GM19099 (cell line): ENCODE measurements around the gene RAB17.

Experiments used
- POLR2A ChIP-seq: IDR thresholded peaks from 3 replicates; pipeline ENCODE4 v1.6.1; 2011; ENCODE audit warnings: low read depth; ENCODE audit not compliant: insufficient read length; ENCODE audit errors: extremely low read depth

RAB17 gene

DNA sequence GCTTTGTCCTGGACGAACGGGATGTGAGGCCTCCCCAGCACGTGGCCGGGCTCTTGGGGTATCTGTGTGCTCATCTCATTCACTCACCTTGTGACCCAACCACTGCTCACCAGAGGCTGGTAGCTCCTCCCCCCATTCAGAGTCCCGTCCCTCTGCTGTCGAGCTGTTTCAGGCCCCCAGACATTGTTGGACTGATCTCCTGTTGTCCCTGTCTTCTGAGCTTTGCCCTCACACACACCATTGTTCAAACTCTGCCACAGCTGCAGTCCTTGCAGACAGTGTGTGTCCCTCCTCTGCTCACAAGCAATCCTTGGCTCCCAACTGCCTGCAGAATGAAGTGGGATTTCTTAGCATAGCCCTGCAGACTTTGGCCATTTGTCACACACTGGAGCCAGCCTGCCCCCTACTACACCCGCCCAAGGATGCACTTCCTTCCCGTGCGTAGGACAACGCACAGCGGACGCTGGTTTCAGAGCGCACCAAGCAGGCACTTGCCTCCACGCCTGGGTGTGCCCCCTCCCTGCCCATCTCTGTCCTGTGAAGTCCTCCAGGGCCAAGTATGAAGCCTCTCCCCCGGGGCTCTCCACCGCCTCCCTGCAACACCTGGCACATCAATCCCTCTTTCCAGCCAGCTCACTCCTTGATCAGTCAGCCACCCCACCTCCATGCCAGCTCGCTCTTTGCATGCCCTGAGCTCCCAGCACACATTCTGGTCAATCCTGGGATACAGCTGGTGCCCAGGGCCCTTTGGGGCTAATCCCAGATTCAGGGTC, 40.7 kb downstream of the RAB17 start:
- TF ChIP-seq POLR2A, result no peak

DNA sequence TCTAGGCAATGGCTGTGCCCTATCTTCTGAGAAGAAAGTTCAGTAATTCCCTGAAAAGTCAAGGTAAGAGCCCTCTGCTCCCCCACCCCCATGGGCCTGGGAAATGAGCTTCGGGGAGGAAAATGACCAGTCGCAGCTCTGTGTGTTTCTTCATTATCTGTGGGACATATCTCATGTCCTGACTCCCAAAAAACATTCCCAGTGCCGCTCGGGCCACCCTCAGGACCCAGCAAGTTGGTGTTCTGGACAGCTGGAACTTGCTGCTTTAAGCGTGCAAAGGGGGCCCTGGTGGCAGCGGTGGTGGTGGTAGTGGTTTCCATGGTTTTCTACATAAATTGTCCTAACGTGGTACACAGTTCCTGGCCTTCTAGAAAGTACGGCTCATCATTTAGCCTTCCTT, 41.3 kb downstream of the RAB17 start:
- TF ChIP-seq POLR2A, result no peak

DNA sequence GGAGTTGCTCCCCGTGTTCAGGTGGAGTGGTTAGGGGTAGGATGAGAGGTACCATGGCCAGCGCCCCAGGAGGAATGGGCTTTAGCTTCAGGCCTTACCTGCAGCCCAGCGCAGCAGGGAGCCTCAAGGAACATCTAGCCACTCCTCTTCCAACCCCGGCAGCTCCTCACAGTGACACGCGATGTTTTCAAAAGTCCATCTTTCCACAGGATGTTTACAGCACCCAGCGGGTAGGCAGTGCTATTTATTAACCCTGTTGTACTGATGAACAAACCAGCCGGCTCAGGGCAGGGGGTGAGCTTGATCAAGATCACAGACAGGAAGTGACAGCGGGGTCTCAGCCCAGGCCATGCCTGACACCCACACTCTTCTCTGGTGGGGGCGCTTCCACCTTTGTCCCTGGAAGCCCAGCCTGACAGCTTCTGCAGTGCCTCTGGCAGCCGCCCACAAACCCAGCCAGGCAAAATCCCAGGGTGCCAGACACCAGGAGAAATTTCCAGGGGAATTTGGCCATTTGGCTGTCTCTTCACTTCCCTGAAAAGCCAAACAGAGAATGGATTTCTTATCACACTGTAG, 42.6 kb downstream of the RAB17 start:
- no peak for TF ChIP-seq POLR2A

DNA sequence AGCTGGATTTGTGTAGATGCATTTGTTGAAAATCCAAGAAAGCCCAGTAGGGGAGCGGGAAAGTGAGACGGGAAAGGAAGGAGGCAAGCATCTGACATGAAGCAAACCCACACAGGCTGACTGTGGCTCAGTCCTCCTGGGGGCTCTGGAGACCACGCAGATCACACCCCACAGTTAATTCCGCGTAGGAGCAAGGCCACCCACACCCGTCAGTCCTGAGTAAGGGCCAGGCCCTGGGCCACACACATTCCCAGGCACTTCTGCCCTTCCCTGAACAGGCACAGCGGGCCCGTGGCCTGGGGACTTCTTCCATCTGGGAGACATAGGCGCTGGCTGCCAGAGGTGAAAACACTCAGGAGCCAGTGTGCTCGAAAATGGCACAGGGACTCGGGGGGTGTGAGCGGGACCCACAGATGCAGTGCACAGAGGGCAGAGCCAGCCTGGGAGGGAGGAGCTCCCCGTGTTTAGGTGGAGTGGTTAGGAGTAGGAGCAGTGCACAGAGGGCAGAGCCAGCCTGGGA, 43.6 kb downstream of the RAB17 start:
- no peak for TF ChIP-seq POLR2A

DNA sequence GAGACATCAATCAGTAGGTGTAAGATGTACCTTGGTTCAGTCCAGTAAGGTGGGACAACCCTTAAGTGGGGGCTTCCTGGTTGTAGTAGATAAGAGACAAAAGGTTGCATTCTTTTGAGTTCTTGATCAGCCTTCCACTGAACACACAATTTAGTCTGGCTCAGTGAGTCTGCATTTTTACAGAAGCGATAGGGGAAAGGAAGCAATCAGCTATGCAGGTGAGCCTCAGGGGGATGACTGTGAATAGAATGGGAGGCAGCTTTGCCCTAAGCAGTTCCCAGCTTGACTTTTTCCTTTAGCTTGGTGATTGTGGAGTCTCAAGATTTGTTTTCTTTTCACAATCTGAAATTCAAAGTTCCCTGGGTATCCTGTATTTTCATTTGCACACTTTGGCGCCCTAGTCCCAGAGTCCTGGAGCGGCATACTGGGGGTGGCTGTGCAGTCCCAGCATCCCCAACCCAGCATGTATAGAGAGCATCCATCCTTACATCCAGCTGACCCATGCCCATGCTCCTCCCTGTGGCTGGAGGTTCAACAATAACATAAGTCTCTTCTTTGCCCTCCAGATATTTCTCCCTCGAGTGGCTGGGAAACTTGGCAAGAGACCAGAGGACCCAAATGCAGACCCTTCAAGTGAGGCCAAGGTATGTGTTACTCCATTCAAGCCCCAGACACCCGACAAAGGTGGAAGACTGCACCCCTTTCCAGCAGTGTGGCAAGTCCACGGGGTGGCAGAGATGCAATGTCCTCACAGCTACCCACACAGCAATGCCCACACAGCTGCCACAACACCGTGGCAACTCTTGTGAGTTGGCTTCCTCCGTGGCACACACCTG, 44.3 kb downstream of the RAB17 start:
- TF ChIP-seq POLR2A, result no peak

DNA sequence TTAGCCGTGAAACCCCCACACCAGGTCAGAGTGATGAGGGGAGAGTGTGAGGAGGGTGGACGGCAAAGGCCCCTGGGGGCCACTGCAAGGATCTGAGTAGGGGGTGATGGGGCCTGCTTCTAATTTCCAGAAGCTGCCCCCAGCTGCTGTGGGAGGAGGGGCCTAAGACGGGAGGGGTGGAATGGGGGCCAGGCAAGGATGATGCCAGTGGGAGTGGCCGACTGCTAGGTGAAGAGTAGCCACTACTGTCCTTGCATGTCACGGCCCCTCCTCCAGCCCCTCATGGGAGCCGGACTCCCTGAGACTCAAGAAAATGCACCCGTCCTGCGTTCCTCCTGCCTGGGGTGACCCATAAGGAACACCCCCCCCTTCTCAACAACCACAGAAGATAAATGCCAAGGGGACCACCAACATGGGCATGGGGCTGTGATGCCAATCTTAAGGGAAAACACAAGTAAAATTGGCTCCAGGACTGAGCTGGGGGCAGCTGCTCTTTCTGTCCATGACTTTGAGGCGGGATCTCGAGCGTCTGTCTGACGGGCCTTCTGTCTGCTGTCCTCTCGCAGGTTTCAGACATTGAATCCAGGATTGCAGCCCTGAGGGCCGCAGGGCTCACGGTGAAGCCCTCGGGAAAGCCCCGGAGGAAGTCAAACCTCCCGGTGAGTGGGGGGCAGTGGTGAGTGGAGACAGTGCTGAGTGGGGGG, 48.4 kb downstream of the RAB17 start:
- TF ChIP-seq POLR2A, result no peak

DNA sequence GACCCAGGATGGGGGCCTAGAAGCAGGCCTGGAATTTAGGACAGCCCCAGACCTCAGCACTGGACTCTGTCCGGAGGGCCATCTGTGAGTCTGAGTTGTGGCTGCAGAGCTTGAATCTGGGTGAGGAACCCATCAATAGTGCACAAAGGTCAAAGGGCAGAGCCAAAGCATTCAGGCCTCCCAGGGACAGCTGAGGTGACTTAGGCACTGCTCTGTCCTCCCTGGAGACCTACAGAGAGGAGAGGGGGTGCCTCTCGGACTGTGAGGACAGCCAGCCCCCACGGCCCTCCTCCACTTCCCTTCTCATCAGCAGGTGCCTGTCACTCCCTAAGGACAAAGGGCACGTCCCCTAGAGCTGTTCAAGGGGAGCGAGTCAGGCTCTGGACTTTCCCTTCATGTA, 49.3 kb downstream of the RAB17 start:
- TF ChIP-seq POLR2A, result no peak

DNA sequence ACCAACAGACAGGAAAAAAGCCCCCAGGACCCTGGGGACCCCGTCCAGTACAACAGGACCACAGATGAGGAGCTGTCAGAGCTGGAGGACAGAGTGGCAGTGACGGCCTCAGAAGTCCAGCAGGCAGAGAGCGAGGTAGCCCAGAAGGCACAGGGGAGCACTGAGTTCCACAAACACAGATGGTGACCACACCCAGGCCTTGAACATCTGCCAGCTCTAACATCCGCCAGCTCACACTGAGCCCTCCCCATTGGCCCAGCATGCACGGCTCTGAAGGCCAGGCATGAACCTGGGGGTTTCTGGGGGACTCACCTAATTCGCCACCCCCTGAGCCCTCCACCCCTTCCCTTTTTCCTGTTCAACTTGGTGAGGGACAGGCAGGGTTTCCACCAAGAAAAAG, 49.7 kb downstream of the RAB17 start:
- no peak for TF ChIP-seq POLR2A

DNA sequence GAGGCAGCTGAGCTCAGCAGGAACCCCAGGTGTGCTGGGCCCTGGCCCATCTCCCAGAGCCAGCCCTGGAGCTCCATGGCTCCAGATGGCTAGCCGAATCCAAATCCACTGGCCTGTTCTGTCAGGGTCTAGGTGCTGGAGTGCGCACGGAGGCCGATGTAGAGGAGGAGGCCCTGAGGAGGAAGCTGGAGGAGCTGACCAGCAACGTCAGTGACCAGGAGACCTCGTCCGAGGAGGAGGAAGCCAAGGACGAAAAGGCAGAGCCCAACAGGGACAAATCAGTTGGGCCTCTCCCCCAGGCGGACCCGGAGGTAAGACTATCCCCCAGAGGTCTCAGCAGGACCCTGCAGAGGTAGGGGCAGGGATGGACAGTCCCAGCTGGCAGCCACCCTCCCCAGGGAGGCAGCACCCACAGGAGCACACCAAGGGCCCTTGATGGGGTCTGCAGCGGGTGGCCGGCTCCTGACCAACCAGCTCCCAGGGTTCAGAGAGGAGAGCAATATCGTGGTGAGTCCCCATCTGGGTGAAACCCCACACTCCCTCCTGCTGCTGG, 50.2 kb downstream of the RAB17 start:
- TF ChIP-seq POLR2A, result no peak

DNA sequence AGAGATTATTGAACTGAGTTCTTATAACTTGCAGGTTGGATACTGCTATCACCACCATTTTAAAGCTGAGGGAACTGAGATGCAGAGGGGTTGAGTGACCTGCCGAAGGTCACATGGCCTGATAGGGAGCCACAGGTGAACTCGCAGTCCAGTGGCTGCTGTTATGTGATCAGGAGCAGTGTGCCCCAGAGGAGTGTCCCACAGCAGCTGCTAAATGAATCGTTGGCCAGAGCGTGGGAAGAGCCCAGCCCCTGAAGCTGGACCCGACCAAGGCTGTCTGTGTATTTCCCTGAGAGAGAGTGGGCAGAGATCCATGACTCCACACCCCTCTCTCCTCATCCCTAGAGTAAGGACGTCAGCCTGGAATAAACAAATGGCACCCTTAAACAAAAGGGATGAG, 50.9 kb downstream of the RAB17 start:
- TF ChIP-seq POLR2A, result no peak

DNA sequence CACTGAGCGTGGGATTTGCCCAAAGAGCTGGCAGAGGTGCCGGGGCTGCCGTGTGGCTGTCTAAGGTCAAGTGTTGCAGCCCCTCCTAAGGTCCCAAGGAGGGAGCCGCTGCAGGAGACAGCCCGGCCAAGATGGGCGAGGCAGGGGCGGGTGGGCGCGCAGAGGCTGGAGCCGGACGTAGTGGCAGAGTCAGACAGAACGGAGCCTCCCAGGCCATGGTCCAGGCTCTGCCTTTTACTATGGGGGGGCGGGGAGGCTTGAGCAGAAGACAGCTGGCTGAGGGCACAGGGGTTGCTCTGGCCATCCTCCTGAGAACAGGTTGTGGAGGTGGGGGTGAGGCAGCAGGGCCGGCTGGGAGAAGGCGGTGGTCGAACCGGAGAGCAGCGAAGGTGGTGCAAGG, 51.6 kb downstream of the RAB17 start:
- TF ChIP-seq POLR2A, result no peak

DNA sequence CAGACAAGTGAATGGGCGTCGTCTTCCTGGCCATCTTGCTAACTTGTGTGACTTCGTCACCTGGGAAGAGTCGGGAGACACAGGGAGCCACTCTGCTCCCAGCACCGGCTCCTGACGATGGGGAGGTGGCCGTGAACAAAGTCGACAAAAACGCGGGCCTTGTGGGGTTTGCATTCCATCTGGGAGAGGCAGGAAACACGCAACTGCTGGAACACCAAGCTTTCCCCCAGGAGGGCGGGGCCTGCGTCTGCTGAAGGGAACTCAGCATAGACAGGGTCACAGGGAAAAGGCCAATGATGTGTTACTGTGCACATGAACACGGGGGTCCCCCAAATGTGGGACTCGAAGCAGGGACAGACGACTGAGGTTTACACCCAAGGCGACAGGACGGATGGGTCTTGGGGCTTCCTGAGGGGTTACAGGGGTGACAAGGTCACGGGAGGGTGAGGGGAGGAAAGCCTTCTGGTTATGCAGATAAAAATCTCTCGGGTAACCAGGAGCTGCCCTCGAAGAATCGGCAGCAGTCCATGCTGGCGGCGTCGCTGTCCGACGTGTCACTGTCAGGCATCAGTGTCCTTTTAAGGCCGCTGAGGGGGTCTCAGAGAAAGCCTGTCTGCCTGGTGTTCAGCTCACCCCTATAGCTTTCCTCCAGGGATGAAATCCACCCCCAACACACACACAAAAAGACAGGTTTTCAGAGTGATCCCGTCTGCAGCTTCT, 52.4 kb downstream of the RAB17 start:
- TF ChIP-seq POLR2A, result no peak

DNA sequence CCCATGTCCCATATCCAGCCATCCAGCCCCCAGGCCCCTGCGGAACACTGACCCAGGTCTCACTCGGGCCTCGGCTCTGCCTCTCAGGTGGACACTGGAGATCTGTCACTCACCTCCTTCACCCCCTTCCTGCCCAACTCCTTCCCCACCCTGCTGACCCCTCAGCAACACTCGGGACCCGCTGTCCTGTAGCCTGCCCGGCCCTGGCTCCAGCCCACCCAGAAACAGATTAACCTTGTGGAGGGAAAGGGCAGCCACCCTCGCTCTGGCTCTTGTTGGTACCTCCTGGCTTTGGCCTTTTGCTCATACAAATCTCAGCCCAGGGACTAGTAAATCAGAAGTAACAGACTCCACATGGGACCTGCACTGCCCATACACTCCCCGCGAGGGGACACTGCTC, 53.9 kb downstream of the RAB17 start:
- TF ChIP-seq POLR2A, result no peak

DNA sequence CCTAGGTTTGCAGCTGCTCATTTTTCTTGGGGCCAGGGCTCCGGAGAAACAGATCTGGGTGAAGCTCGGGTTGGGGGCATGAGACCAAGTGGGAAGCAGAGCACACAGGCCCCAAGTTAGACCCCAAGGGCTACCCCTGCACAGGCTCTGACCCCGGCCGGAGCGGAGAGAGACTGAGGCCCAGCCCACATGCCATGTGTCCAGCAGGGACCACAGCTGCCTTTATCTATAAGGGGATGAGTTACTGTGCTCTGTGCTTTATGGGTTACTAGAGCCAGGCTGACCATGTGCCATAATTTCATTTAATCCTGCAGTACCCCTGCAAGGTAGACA, 54.5 kb downstream of the RAB17 start:
- TF ChIP-seq POLR2A, result no peak

DNA sequence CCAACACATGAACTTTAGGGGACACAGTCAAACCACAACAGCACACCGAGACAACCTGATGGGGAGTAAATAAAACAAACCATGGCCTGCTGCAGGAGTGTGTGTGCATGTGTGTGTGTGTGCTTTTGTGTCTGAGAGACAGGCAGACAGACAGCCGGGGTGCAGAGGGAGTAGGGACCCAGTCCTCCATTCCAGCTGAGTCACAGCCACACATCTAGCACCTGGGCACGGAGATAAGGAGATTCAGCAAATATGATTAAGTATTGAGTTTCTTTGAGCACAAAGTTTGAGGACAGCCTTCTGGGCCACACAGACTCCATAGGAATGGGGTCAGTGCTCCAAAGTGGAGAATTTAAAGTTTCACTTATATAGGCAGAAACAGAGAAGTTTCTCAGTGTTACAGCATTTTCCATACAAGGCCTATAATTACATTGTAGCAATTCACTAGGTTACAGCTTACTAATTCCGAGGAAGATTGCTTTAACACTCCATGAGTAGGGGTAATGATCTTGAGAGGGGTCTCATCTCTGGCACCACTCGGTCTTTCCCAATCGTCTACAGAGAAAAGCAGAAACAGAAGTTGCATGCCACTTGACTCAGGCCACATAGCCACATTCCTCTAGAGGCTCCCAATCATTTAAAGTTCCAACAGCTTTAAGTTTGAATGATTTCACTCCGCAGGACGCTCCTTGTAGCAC, 55.0 kb downstream of the RAB17 start:
- no peak for TF ChIP-seq POLR2A
